Panc1 (cell line): ENCODE results near the gene UBE2E2. TPM values are rescaled to one million over a fixed set of nuclear protein-coding genes. Genes with fewer than 3 reads are reported as not detected.

ENCODE experiments used
- ATAC-seq: fragments of 200-7000 bp; cut with Tn5 transposase; 2 replicates; pipeline ENCODE4 v1.9.1; 2020; ENCODE audit warnings: mild to moderate bottlenecking, moderate library complexity
- BruUV-seq: library from RNA; stranded (reverse); fragments of 400-500 nt; replicated peaks from 2 replicates; lab custom pipeline; 2021; lab: Mats Ljungman, UMichigan
- CTCF ChIA-PET: fragments of 300-600 bp; sonication (Branson Sonifier 250); formaldehyde crosslinking; loops from one replicate; lab custom pipeline; 2022; ENCODE audit warnings: antibody characterized with exemption; lab: Charles Lee
- POLR2A ChIA-PET: fragments of 300-600 bp; sonication (Branson Sonifier 250); formaldehyde crosslinking; loops from one replicate; lab custom pipeline; 2022; ENCODE audit warnings: antibody characterized with exemption; lab: Charles Lee
- DNase-seq: peaks from one replicate; pipeline ENCODE4 v3.0.0-alpha.2; 2010; ENCODE audit warnings: low read depth, low spot score
- H3K27ac ChIP-seq: 2 replicates; pipeline ENCODE4 v1.5.1; 2011; ENCODE audit warnings: mild to moderate bottlenecking, low read length, inconsistent platforms
- H3K27me3 ChIP-seq: fragments of 200-500 bp; sonication (Bioruptor generic); 2 replicates; pipeline ENCODE4 v1.6.0; 2014; ENCODE audit warnings: low read length, inconsistent platforms; ENCODE audit not compliant: control insufficient read depth, insufficient read depth
- H3K36me3 ChIP-seq: fragments of 200-500 bp; sonication (Bioruptor generic); 2 replicates; pipeline ENCODE4 v1.5.1; 2014; ENCODE audit warnings: inconsistent platforms, mild to moderate bottlenecking, low read length, moderate library complexity; ENCODE audit not compliant: control insufficient read depth, insufficient read depth
- H3K4me1 ChIP-seq: 2 replicates; pipeline ENCODE4 v1.5.1; 2011; ENCODE audit warnings: inconsistent platforms, mild to moderate bottlenecking, low read length, moderate library complexity; ENCODE audit not compliant: control insufficient read depth, insufficient read depth
- H3K4me3 ChIP-seq, 2 experiments: 2 replicates each; pipeline ENCODE4 v1.5.1; 2011 to 2012; ENCODE audit warnings: low read depth in 2 of 2, low read length in 2 of 2, mild to moderate bottlenecking in 2 of 2, inconsistent platforms in 1 of 2, moderate library complexity in 1 of 2
- H3K9me3 ChIP-seq: fragments of 200-500 bp; sonication (Bioruptor generic); 2 replicates; pipeline ENCODE4 v1.5.1; 2014; ENCODE audit warnings: low read depth, mild to moderate bottlenecking, inconsistent platforms, low read length, moderate library complexity; ENCODE audit not compliant: control insufficient read depth, insufficient read depth
- CTCF ChIP-seq: fragments of 450-650 bp; IDR thresholded peaks from 2 replicates; pipeline ENCODE4 v1.5.1; 2017; ENCODE audit warnings: mild to moderate bottlenecking
- POLR2AphosphoS5 ChIP-seq: IDR thresholded peaks from 2 replicates; pipeline ENCODE4 v1.6.1; 2012; ENCODE audit warnings: mild to moderate bottlenecking, low read depth, low read length, moderate library complexity
- REST ChIP-seq, 2 experiments: IDR thresholded peaks; 2 replicates each; pipeline ENCODE4 v1.6.1; 2011 to 2012; ENCODE audit warnings: low read depth in 2 of 2, control low read depth in 1 of 2, low read length in 1 of 2, mild to moderate bottlenecking in 1 of 2, moderate library complexity in 1 of 2; ENCODE audit not compliant: insufficient read depth in 1 of 2
- SIN3A ChIP-seq: IDR thresholded peaks from 2 replicates; pipeline ENCODE4 v1.6.1; 2012; ENCODE audit warnings: low read depth, mild to moderate bottlenecking, low read length, moderate library complexity, borderline replicate concordance; ENCODE audit not compliant: insufficient read depth
- TCF7L2 ChIP-seq: IDR thresholded peaks from 2 replicates; pipeline ENCODE4 v1.6.1; 2011; ENCODE audit warnings: mild to moderate bottlenecking, low read depth, low read length, inconsistent platforms
- in situ Hi-C: cut with HindIII; loops from 2 replicates; pipeline ENCODE4 v1.10.0; 2016; ENCODE audit warnings: low sequenced_read_pairs, low pct_unique_long_range_greater_than_20kb
- intact Hi-C: fragments of 100-400 bp; cut with micrococcal nuclease; formaldehyde crosslinking; loops from one replicate; pipeline ENCODE4 v1.10.0; 2022; ENCODE audit not compliant: unreplicated experiment
- total RNA-seq: library from RNA; stranded (reverse); gene quantifications from one replicate; pipeline ENCODE4 v1.2.1, GENCODE V29; 2021; ENCODE audit not compliant: unreplicated experiment

The UBE2E2 gene
- total RNA-seq, 1 experiment from 2014 or later: 38.2 TPM

GRCh38 chr3:23480329-23480714, 277.2 kb downstream of the UBE2E2 start:
- TF ChIP-seq REST (IDR thresholded peaks at IDR 0.05; ENCODE audit: insufficient read depth in 1 of 2, low read depth in 2 of 2, low read length in 1 of 2) (no peak), SIN3A (no peak), TCF7L2 (no peak), CTCF (no peak), POLR2AphosphoS5 (no peak)
- no peaks in the 10 kb centered on the region; the same call in 1 of the 2 replicates for H3K4me1 ChIP-seq
- no peak for ATAC-seq
- H3K9me3 ChIP-seq: peaks cover 13% of the 10 kb centered on the region; the same call in 1 of the 2 replicates
- H3K27me3 ChIP-seq: no peaks in the 10 kb centered on the region
- no peaks in the 10 kb centered on the region for H3K36me3 ChIP-seq
- H3K27ac ChIP-seq: no peak overlapping the region
- POLR2A ChIA-PET: no interaction called here
- in situ Hi-C loops (no loop called here), intact Hi-C loops (no loop called here)
- BruUV-seq: no TSS peak
- no peak overlapping the region for H3K4me3 ChIP-seq
- no peak for DNase-seq
- CTCF ChIA-PET: no interaction called here

GRCh38 chr3:23481011-23481615, 278.0 kb downstream of the UBE2E2 start:
- in situ Hi-C loops (no loop called here), intact Hi-C loops (no loop called here)
- TF ChIP-seq CTCF (no peak), POLR2AphosphoS5 (no peak), TCF7L2 (no peak), REST (IDR thresholded peaks at IDR 0.05; ENCODE audit: insufficient read depth in 1 of 2, low read depth in 2 of 2, low read length in 1 of 2) (no peak), SIN3A (no peak)
- DNase-seq (no peak), ATAC-seq (no peak)
- no TSS peak for BruUV-seq
- peaks cover 13% of the 10 kb centered on the region; the same call in 1 of the 2 replicates for H3K9me3 ChIP-seq
- H3K4me1 ChIP-seq: no peaks in the 10 kb centered on the region; the same call in 1 of the 2 replicates
- H3K27ac ChIP-seq: no peak overlapping the region
- ChIA-PET CTCF (no interaction called here), POLR2A (no interaction called here)
- H3K27me3 ChIP-seq: no peaks in the 10 kb centered on the region
- H3K4me3 ChIP-seq: no peak overlapping the region
- no peaks in the 10 kb centered on the region for H3K36me3 ChIP-seq
